A204.1 (cell line): Measurements from ENCODE around the gene CENPL.
"Not testable (repeated sequence)": the region's sequence is repeated elsewhere in the genome, so short reads cannot be mapped to it uniquely, and the experiment has no call there.

Experiments
- FAIRE-seq: peaks from 2 replicates; lab custom pipeline; 2012; peaks lifted over from hg19 to GRCh38; lab: Jason Lieb, UNC

The CENPL gene

DNA sequence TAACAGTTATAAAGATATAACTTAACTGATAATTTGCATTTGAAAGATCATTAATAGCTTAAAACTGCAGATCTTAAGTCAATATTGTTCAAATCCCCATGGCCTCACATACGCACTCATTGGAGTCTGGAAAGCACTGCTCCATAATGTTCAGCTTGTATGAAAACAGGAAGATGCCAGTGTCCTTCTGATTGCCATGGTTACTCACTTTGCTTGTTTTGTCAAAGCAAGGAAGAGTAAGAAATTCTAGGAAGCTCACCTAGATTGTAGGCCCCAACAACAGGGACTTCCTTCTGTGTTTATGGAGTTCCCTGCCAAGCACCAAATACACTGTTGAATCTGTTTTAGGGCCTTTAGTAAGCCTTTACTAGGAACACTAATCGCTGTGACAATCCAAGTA lies 32.2 kb upstream of the CENPL start:
- FAIRE-seq = no peak

GRCh38 chr1:173856014-173856413 lies 31.3 kb upstream of the CENPL start:
- no peak for FAIRE-seq

DNA sequence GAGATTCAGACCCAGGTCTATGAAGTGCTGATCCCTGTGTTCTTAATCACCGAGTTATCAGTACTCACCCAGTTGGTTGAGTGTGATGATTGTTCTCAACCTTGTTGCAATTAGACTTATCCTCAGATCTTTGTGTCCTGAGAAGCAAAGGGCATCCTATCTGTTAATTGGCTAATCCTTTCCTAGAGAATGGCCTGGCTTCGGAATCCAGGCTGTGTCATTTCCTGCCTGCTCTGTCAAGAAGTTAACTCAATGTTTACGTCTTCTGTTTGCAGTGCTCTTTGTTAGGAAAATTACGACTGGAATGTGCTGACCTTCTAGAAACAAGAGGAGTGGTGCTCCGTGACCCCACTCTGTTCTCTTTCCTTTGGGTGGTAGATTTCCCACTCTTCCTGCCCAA lies 28.4 kb upstream of the CENPL start:
- no peak for FAIRE-seq

GRCh38 chr1:173852105-173852504 lies 27.4 kb upstream of the CENPL start:
- no peak for FAIRE-seq

DNA sequence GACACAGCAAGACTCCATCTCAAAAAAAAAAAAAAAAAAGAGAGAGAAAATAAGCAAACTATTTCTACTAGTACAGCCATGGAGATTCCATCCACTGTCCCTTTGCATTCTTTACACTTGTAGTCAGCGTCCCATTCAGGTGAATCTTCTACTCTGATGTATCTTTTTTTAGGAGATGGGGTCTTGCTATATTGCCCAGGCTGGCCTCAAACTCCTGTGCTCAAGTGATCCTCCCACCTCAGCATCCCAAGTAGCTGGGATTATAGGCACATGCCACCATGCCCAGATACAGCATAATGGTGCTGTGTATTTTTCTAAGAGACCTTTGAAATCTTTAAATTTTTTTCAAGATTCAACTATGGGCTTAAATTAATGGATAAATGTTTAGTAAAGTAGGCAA lies 8.1 kb upstream of the CENPL start:
- no peak for FAIRE-seq

DNA sequence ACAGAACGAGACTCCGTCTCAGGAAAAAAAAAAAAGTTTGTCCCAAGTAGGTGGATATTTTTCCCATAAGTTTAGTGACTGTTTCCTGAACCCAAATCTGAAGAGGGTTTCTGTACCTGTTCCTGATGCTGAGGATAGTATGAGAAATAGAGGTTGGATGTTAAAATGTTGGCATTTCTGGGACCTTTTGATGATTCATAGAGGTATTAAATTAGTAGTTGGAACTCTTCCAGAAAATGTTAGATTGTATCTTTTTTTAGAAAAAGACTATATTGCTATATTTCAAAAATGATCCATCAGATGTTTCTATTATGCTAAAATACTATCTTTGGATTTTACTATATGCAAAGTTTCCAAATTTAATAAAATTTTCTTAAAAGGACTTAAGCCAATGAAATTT lies 2.9 kb upstream of the CENPL start:
- FAIRE-seq = no peak

DNA sequence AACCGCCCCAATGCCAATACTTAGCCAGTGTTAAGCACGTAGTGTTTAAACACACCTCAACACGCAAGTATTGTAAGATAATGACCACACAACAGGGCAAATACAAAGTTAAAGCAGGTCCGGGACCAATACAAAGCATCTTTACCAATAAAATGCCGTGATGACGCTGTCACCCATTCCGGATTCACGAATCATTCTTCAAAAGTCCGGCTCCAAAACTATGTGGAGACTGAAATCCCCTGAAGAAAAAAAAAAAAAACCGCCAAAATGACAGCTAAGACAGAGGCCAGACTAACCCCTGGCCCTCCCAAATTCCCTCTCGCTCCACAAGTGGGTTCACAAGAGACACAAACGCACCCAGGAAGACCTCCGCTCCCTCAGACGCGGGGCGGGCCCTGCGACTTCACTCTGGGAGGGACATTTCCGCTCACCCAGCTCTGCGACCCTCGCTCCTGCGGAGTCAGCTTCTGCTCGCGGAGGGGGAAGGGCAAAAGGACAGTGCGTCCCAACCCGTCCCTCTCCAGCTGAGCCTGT lies 835 bp downstream of the CENPL start:
- no peak for FAIRE-seq

GRCh38 chr1:173821680-173822079 lies 3.0 kb downstream of the CENPL start:
- no peak for FAIRE-seq

- FAIRE-seq = no peak
Measured at GRCh38 chr1:173818459-173818858, 6.2 kb downstream of the CENPL start.

DNA sequence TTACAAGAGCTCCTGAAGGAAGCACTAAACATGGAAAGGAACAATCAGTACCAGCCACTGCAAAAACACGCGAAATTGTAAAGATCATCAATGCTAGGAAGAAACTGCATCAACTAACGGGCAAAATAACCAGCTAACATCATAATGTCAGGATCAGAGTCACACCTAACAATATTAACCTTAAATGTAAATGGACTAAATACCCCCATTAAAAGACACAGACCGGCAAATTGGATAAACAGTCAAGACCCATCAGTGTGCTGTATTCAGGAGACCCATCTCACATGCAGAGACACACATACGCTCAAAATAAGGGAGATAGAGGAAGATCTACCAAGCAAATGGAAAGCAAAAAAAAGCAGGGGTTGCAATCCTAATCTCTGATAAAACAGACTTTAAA lies 11.0 kb downstream of the CENPL start:
- FAIRE-seq = not testable (repeated sequence)

DNA sequence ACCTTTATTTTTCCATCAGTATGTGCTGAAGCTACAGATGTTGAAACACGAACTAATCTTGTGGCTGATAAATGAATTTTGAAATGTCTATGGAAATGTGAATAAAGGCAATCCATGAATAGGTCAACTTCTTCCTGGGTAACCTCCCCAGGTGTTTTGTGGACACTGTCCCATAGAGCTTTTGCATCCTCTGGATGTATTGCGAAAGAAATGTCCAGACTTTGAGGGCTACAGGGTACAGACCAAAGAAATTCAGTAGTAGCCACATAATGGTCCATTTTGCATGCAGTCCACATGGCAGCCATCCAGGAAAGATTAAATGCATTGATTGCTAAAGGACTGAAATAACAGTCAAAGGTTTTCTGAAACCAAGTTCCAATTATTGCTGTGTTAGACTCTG lies 21.7 kb downstream of the CENPL start:
- FAIRE-seq = no peak

GRCh38 chr1:173799995-173800394 lies 24.7 kb downstream of the CENPL start:
- FAIRE-seq = not testable (repeated sequence)

DNA sequence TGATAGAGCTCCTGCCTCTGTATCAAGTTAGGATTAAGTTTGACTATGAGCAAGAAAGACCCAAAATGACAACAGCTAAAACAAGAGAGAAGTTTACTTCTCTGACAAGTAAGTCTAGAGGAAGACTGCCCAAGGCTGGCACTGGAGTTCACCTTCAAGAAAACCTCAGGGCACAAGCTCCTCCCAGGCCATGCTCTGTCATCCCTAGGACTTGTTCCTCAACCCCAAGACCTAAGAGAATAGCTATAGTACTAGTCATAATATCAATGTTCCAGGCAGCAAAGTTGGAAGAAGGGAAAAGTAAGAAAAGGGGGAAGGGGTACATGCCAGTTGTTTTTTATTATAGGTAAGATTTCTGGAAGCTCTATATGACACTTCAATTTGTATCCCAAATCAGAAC lies 26.6 kb downstream of the CENPL start:
- FAIRE-seq = no peak

- FAIRE-seq = no peak
Measured at GRCh38 chr1:173789841-173790240, 34.8 kb downstream of the CENPL start.

DNA sequence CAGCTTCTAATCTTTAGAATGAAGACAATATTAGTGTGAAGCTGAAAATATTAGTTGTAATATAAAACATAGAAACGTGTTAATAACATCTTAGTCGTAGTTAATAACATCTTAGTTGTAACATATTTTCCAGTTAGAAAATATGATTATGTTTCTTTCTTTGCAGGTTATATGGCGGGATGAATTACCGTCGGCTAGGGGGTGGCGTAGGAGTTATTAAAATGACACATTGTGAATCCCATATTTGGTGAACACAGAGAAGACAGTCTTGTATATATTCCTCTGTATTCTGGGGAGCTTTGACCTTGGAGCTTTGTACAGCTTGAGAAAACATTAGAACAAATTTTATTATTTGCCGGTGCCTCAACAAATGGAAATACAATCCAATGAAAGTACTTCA lies 39.7 kb downstream of the CENPL start:
- FAIRE-seq = no peak

GRCh38 chr1:173779936-173780335 lies 44.7 kb downstream of the CENPL start:
- FAIRE-seq = no peak

GRCh38 chr1:173775578-173776226 lies 49.0 kb downstream of the CENPL start:
- no peak for FAIRE-seq

DNA sequence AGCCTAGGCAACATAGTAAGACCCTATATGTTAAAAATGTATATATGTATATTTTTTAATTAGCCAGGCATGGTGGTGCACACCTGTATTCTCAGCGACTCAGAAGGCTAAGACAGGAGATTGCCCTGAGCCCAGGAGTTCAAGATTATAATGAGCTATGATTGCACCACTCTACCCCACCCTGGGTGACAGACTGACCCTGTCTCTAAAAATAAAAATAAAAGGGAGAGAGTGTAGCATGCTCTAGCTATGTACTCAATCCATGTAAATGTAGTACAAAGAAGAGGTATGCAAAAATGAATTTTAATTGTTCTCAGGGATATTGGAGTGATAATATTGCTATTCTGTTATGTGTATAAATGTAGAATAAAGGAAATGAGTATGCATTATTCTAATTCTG lies 53.1 kb downstream of the CENPL start:
- no peak for FAIRE-seq

GRCh38 chr1:173770330-173770729 lies 54.4 kb downstream of the CENPL start:
- FAIRE-seq = not testable (repeated sequence)

- no peak for FAIRE-seq
Measured at GRCh38 chr1:173768827-173769226, 55.9 kb downstream of the CENPL start.

- FAIRE-seq = no peak
Measured at GRCh38 chr1:173768206-173768605, 56.5 kb downstream of the CENPL start.

- FAIRE-seq = not testable (repeated sequence)
Measured at GRCh38 chr1:173764331-173764730, 60.4 kb downstream of the CENPL start.

DNA sequence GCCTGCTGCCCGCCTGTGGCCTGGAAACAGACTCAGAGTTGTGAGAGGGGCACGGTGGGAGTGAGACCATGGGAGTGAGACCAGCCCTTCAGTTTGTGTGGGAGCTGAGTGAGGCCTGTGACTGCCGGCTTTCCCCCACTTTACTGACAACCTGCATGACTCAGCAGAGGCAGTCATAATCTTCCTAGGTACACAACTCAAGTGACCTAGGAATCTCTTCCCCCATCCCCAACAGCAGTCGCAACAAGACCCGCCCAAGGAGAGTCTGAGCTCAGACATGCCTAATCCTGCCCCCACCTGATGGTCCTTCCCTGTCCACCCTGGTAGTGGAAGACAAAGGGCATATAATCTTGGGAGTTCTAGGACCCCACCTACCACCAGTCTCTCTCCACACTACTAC lies 65.7 kb downstream of the CENPL start:
- no peak for FAIRE-seq

DNA sequence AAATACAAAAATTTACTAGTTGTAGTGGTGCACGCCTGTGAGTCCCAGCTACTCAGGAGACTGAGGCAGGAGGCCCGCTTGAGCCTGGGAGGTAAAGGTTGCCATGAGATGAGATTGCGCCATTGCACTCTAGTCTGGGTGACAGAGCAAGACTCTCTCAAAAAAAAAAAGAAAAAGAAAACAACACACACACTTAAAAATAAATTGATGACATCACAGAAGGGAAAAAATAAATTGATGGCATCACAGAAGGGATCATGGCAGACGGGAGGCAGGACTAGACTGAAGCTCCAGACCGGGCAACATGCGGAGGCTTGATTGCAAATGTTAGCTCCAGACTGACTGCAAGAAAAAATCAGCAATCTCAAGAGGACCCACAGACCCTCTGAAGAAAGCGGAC lies 66.6 kb downstream of the CENPL start:
- FAIRE-seq = no peak

DNA sequence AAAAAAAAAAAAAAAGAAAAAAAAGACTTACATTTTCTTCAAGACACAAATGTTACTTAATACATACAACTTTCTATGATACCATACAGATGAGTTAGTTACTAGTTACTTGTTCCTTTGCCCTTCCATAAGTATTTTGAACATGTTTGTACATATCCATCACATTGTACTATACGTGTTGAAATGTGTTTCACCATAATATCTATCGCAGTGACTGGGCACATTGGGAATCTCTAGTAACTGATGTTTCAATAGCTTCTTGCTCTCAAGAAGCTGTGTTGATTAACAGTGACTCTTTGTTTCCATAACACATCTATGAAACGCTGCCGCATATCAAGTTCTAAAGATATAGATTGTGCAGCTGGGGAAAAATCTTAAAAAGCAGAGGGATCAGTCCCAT lies 67.0 kb downstream of the CENPL start:
- FAIRE-seq = no peak
